ENCODE measurements around the gene USP6NL.

- TF ChIP-seq NR1H2 (CRISPR knock-in tag; IDR thresholded peaks at IDR 0.05), result no peak
- TF ChIP-seq FOXP4 (CRISPR knock-in tag; IDR thresholded peaks at IDR 0.05), result no peak
- TF ChIP-seq PREB (CRISPR knock-in tag; IDR thresholded peaks at IDR 0.05; ENCODE audit: borderline replicate concordance), result no peak
- no peak for TF ChIP-seq CTCF (IDR thresholded peaks at IDR 0.05)
- no peak for TF ChIP-seq TP53 (CRISPR knock-in tag; IDR thresholded peaks at IDR 0.05)
- no peak for TF ChIP-seq USF2 (CRISPR knock-in tag; IDR thresholded peaks at IDR 0.05)
- no peak for TF ChIP-seq ATF3 (CRISPR knock-in tag; conservative IDR thresholded peaks at IDR 0.05)
Observed at GRCh38 chr10:11647676-11648075, 36.2 kb upstream of the USP6NL start.
